Heart left ventricle (tissue), 13 donors: ENCODE results near the gene ZYX.

Source experiments
- POLR2A ChIP-seq, 2 donors: fragments of 450-650 bp; IDR thresholded peaks; one replicate each; pipeline ENCODE4 v1.6.1; 2017; ENCODE audit warnings: antibody characterized with exemption in 2 of 2, mild to moderate bottlenecking in 2 of 2, moderate library complexity in 2 of 2
- TF ChIP-seq, protein P1 (sequence below), 12 donors: fragments of 200-600 bp; sonication (generic) in 4 of 12; IDR thresholded peaks; one replicate each; pipeline versions ENCODE4 v1.5.0 to v1.8.0; 2018 to 2022; ENCODE audit warnings: antibody characterized with exemption in 12 of 12, mild to moderate bottlenecking in 5 of 12
- donor health status: ischemic (EF 13 %, LVEDD 7.1; RV severe dilation, severe dysfunction).
- donor health status: DM: no; HTN: yes; CAD: no.
- donor health status: DM: no; HTN: no; CAD: no.
- donor health status: ischemic (EF 25% LVEDD 6.9; RV normal size, moderate dysfunction).
- donor health status: ischemic (EF 25% LVEDD 5.7; RV mildly dilated, moderate dysfunction).
- donor health status: ischemic (EF 35%, LVEDD 5.7; RV mildly dilated, moderate dysfunction).
- donor health status: nonischemic (EF 11% LVEDD 7.7; RV severe dilation, severe dysfunction).
- donor health status: DM: yes; HTN: yes; CAD: no.
- donor health status: PGD.
- donor health status: ischemic (EF 29% LVEDD 5.4; RV normal size, mild dysfunction).
- donor health status: nonischemic (EF 23%, LVEDD 6.1; RV moderate dilation, normal function).

DNA sequence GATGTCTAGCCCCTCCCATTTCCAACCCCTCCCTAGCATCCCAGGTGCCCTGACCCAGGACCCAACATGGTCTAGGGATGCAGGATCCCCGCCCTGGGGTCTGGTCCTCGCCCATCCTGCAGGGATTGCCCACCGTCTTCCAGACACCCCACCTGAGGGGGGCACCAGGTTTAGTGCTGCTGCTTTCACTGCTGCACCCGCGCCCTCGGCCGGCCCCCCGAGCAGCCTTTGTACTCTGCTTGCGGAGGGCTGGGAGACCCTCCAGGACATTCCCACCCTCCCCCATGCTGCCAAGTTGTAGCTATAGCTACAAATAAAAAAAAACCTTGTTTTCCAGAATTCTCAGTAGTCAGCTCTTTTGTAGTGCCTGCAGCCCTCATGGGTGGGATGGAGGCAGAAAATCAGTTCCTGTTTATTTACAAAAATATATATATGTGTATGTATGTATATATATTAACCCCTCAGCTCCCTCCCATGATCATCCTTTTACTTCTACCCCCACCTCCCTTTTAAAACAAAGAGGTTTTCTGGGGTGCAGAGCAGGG lies 9.7 kb downstream of the ZYX start:
- TF ChIP-seq, protein P1, sequence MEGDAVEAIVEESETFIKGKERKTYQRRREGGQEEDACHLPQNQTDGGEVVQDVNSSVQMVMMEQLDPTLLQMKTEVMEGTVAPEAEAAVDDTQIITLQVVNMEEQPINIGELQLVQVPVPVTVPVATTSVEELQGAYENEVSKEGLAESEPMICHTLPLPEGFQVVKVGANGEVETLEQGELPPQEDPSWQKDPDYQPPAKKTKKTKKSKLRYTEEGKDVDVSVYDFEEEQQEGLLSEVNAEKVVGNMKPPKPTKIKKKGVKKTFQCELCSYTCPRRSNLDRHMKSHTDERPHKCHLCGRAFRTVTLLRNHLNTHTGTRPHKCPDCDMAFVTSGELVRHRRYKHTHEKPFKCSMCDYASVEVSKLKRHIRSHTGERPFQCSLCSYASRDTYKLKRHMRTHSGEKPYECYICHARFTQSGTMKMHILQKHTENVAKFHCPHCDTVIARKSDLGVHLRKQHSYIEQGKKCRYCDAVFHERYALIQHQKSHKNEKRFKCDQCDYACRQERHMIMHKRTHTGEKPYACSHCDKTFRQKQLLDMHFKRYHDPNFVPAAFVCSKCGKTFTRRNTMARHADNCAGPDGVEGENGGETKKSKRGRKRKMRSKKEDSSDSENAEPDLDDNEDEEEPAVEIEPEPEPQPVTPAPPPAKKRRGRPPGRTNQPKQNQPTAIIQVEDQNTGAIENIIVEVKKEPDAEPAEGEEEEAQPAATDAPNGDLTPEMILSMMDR (IDR thresholded peaks at IDR 0.05), result no peak
- TF ChIP-seq POLR2A (IDR thresholded peaks at IDR 0.05), result no peak
